ENCODE data around the gene CLEC19A. TPM values are rescaled to one million over a fixed set of nuclear protein-coding genes. Genes with fewer than 3 reads are reported as not detected.

Gene CLEC19A
- total RNA-seq, 1 experiment from 2014 or later: not detected

GRCh38 chr16:19269098-19269497 lies 16.4 kb upstream of the CLEC19A start:
- ChIA-PET CTCF (no interaction called here), POLR2A (no interaction called here)
- H3K9me3 ChIP-seq: no peaks in the 10 kb centered on the region
- no peak for DNase-seq
- no peaks in the 10 kb centered on the region for H3K27me3 ChIP-seq (replicated peaks; ENCODE audit: control insufficient read depth, insufficient read depth, low read length)
- Mint-ChIP-seq H3K4me1 (ENCODE audit: low read depth, unreplicated experiment) (no peaks in the 10 kb centered on the region), H3K27me3 (ENCODE audit: insufficient read depth, unreplicated experiment) (peaks cover 6% of the 10 kb centered on the region), H3K27ac (ENCODE audit: unreplicated experiment) (no peak overlapping the region), H3K36me3 (ENCODE audit: insufficient read depth, unreplicated experiment) (no peaks in the 10 kb centered on the region), H3K4me3 (ENCODE audit: unreplicated experiment) (no peak overlapping the region), H3K9me3 (ENCODE audit: unreplicated experiment) (peaks cover 10% of the 10 kb centered on the region)
- intact Hi-C loops (cut with micrococcal nuclease; ENCODE audit: unreplicated experiment): no loop called here
- TF ChIP-seq CTCF (IDR thresholded peaks at IDR 0.05; ENCODE audit: insufficient read depth in 1 of 2, low read depth in 1 of 2, low read length in 1 of 2, severe bottlenecking in 1 of 2, unreplicated experiment in 1 of 2): no peak
- H3K36me3 ChIP-seq (ENCODE audit: control insufficient read depth, insufficient read depth, low read length): no peaks in the 10 kb centered on the region
- no peak overlapping the region for H3K4me3 ChIP-seq (ENCODE audit: low read depth, low read length)
- no TSS peak for BruUV-seq (replicated peaks)
- H3K4me1 ChIP-seq: no peaks in the 10 kb centered on the region

GRCh38 chr16:19274165-19274797 lies 11.2 kb upstream of the CLEC19A start:
- POLR2A ChIA-PET: no interaction called here

GRCh38 chr16:19278403-19278802 lies 7.1 kb upstream of the CLEC19A start:
- H3K27me3 Mint-ChIP-seq (ENCODE audit: insufficient read depth, unreplicated experiment): no peaks in the 10 kb centered on the region
- Histone ChIP-seq H3K27me3 (replicated peaks; ENCODE audit: control insufficient read depth, insufficient read depth, low read length) (no peaks in the 10 kb centered on the region; the same call in 1 of the 2 replicates), H3K9me3 (no peaks in the 10 kb centered on the region), H3K36me3 (ENCODE audit: control insufficient read depth, insufficient read depth, low read length) (no peaks in the 10 kb centered on the region), H3K4me3 (ENCODE audit: low read depth, low read length) (no peak overlapping the region), H3K4me1 (no peaks in the 10 kb centered on the region)
- ChIA-PET POLR2A (no interaction called here), CTCF (no interaction called here)
- H3K27ac Mint-ChIP-seq (ENCODE audit: unreplicated experiment): no peak overlapping the region
- no peak for DNase-seq
- H3K4me3 Mint-ChIP-seq (ENCODE audit: unreplicated experiment): no peak overlapping the region
- no peaks in the 10 kb centered on the region for H3K4me1 Mint-ChIP-seq (ENCODE audit: low read depth, unreplicated experiment)
- intact Hi-C loops (cut with micrococcal nuclease; ENCODE audit: unreplicated experiment): no loop called here
- no peaks in the 10 kb centered on the region for H3K9me3 Mint-ChIP-seq (ENCODE audit: unreplicated experiment)
- no peaks in the 10 kb centered on the region for H3K36me3 Mint-ChIP-seq (ENCODE audit: insufficient read depth, unreplicated experiment)
- no TSS peak for BruUV-seq (replicated peaks)
- no peak for TF ChIP-seq CTCF (IDR thresholded peaks at IDR 0.05; ENCODE audit: insufficient read depth in 1 of 2, low read depth in 1 of 2, low read length in 1 of 2, severe bottlenecking in 1 of 2, unreplicated experiment in 1 of 2)

More at GRCh38 chr16:19274165-19274797, 11.2 kb upstream of the CLEC19A start:
- Mint-ChIP-seq H3K4me1 (ENCODE audit: low read depth, unreplicated experiment) (no peaks in the 10 kb centered on the region), H3K9me3 (ENCODE audit: unreplicated experiment) (peaks cover 2% of the 10 kb centered on the region), H3K36me3 (ENCODE audit: insufficient read depth, unreplicated experiment) (no peaks in the 10 kb centered on the region), H3K27ac (ENCODE audit: unreplicated experiment) (no peak overlapping the region), H3K4me3 (ENCODE audit: unreplicated experiment) (no peak overlapping the region), H3K27me3 (ENCODE audit: insufficient read depth, unreplicated experiment) (peaks cover 6% of the 10 kb centered on the region)
- BruUV-seq (replicated peaks): no TSS peak
- Histone ChIP-seq H3K36me3 (ENCODE audit: control insufficient read depth, insufficient read depth, low read length) (no peaks in the 10 kb centered on the region), H3K4me1 (no peaks in the 10 kb centered on the region), H3K9me3 (no peaks in the 10 kb centered on the region), H3K27me3 (replicated peaks; ENCODE audit: control insufficient read depth, insufficient read depth, low read length) (no peaks in the 10 kb centered on the region; the same call in 1 of the 2 replicates), H3K4me3 (ENCODE audit: low read depth, low read length) (no peak overlapping the region)
- intact Hi-C loops (cut with micrococcal nuclease; ENCODE audit: unreplicated experiment): no loop called here
- TF ChIP-seq CTCF (IDR thresholded peaks at IDR 0.05; ENCODE audit: insufficient read depth in 1 of 2, low read depth in 1 of 2, low read length in 1 of 2, severe bottlenecking in 1 of 2, unreplicated experiment in 1 of 2): no peak
- CTCF ChIA-PET: no interaction called here
- no peak for DNase-seq
